HEK293 (cell line): ENCODE measurements around the gene TSC22D3.
"Not testable (repeated sequence)": the region's sequence is repeated elsewhere in the genome, so short reads cannot be mapped to it uniquely, and the experiment has no call there.

Experiments used
- CTCF ChIA-PET: fragments of 350-600 bp; formaldehyde crosslinking; extraction: SDS; loops from one replicate; lab custom pipeline; 2021; ENCODE audit warnings: antibody characterized with exemption; lab: Yijun Ruan, JAX
- POLR2A ChIA-PET: fragments of 300-600 bp; formaldehyde crosslinking; extraction: SDS; loops from one replicate; lab custom pipeline; 2020; ENCODE audit warnings: antibody characterized with exemption, inconsistent platforms; lab: Yijun Ruan, JAX
- H3K27ac ChIP-seq: fragments of 200-500 bp; sonication (Bioruptor generic); 2 replicates; pipeline ENCODE4 v1.5.1; 2014; ENCODE audit warnings: low read depth, low read length, control low read depth, inconsistent platforms; ENCODE audit errors: extremely low read depth
- H3K36me3 ChIP-seq, 2 experiments: fragments of 200-500 bp in 1 of 2; sonication (Bioruptor generic) in 1 of 2; 1 replicate in 1 of 2; 2 replicates in 1 of 2; pipeline ENCODE4 v1.5.1; 2014 to 2017; ENCODE audit warnings: inconsistent platforms in 2 of 2, low read length in 2 of 2; ENCODE audit not compliant: control insufficient read depth in 2 of 2, insufficient read depth in 1 of 2
- H3K4me1 ChIP-seq: fragments of 200-500 bp; sonication (Bioruptor generic); 2 replicates; pipeline ENCODE4 v1.5.1; 2014; ENCODE audit warnings: mild to moderate bottlenecking, low read length, inconsistent platforms; ENCODE audit not compliant: control insufficient read depth, insufficient read depth
- H3K4me3 ChIP-seq: 2 replicates; pipeline ENCODE4 v1.5.1; 2011; ENCODE audit warnings: low read depth, mild to moderate bottlenecking, control low read depth, low read length, moderate library complexity
- H3K9me3 ChIP-seq: fragments of 200-500 bp; sonication (Bioruptor generic); 2 replicates; pipeline ENCODE4 v1.5.1; 2014; ENCODE audit warnings: low read depth, low read length, inconsistent platforms; ENCODE audit not compliant: control insufficient read depth, insufficient read depth
- EGR2 ChIP-seq: fragments of 450-650 bp; formaldehyde crosslinking; IDR thresholded peaks from 2 replicates; pipeline ENCODE4 v1.5.1; 2016; ENCODE audit warnings: low read depth, missing biosample characterization, missing genetic modification characterization
- GFI1B ChIP-seq: fragments of 450-650 bp; formaldehyde crosslinking; IDR thresholded peaks from 2 replicates; pipeline ENCODE4 v1.5.1; 2016; ENCODE audit warnings: missing biosample characterization, missing genetic modification characterization
- ZBTB1 ChIP-seq: fragments of 450-650 bp; formaldehyde crosslinking; IDR thresholded peaks from 2 replicates; pipeline ENCODE4 v1.5.1; 2016; ENCODE audit warnings: missing biosample characterization, missing genetic modification characterization
- ZNF155 ChIP-seq: fragments of 450-650 bp; formaldehyde crosslinking; IDR thresholded peaks from 2 replicates; pipeline ENCODE4 v1.5.1; 2016; ENCODE audit warnings: missing biosample characterization, missing genetic modification characterization
- ZNF2 ChIP-seq: fragments of 450-650 bp; formaldehyde crosslinking; IDR thresholded peaks from 2 replicates; pipeline ENCODE4 v1.5.1; 2016; ENCODE audit warnings: missing biosample characterization, missing genetic modification characterization
- ZNF335 ChIP-seq: fragments of 450-650 bp; formaldehyde crosslinking; conservative IDR thresholded peaks from 2 replicates; pipeline ENCODE4 v1.5.1; 2016; ENCODE audit warnings: missing biosample characterization, missing genetic modification characterization
- ZNF433 ChIP-seq: fragments of 450-650 bp; formaldehyde crosslinking; IDR thresholded peaks from 2 replicates; pipeline ENCODE4 v1.5.1; 2016; ENCODE audit warnings: missing biosample characterization, missing genetic modification characterization, low read depth
- ZNF560 ChIP-seq: fragments of 450-650 bp; formaldehyde crosslinking; IDR thresholded peaks from 2 replicates; pipeline ENCODE4 v1.5.1; 2017; ENCODE audit warnings: missing biosample characterization, missing genetic modification characterization, borderline replicate concordance
- ZNF561 ChIP-seq: fragments of 450-650 bp; IDR thresholded peaks from 2 replicates; pipeline ENCODE4 v1.5.1; 2018; ENCODE audit warnings: missing biosample characterization, missing genetic modification characterization, borderline replicate concordance
- ZNF664 ChIP-seq: fragments of 450-650 bp; formaldehyde crosslinking; IDR thresholded peaks from 2 replicates; pipeline ENCODE4 v1.5.1; 2016; ENCODE audit warnings: missing biosample characterization, missing genetic modification characterization
- ZNF707 ChIP-seq: fragments of 450-650 bp; formaldehyde crosslinking; IDR thresholded peaks from 2 replicates; pipeline ENCODE4 v1.5.1; 2016; ENCODE audit warnings: missing biosample characterization, missing genetic modification characterization
- TF ChIP-seq, protein P1 (sequence below): fragments of 450-650 bp; formaldehyde crosslinking; IDR thresholded peaks from 2 replicates; pipeline ENCODE4 v1.5.1; 2016; ENCODE audit warnings: missing biosample characterization, missing genetic modification characterization
- TF ChIP-seq, protein P2 (sequence below): fragments of 450-650 bp; formaldehyde crosslinking; IDR thresholded peaks from 2 replicates; pipeline ENCODE4 v1.5.1; 2016; ENCODE audit warnings: missing biosample characterization, missing genetic modification characterization
- TF ChIP-seq, protein P3 (sequence below): fragments of 450-650 bp; formaldehyde crosslinking; IDR thresholded peaks from 2 replicates; pipeline ENCODE4 v1.5.1; 2016; ENCODE audit warnings: missing biosample characterization, missing genetic modification characterization
- TF ChIP-seq, protein P4 (sequence below): fragments of 450-650 bp; formaldehyde crosslinking; IDR thresholded peaks from 2 replicates; pipeline ENCODE4 v1.5.1; 2016; ENCODE audit warnings: missing biosample characterization, missing genetic modification characterization
- TF ChIP-seq, protein P5 (sequence below): fragments of 450-650 bp; formaldehyde crosslinking; IDR thresholded peaks from 2 replicates; pipeline ENCODE4 v1.5.1; 2016; ENCODE audit warnings: missing biosample characterization, missing genetic modification characterization, borderline replicate concordance

TSC22D3 gene

DNA sequence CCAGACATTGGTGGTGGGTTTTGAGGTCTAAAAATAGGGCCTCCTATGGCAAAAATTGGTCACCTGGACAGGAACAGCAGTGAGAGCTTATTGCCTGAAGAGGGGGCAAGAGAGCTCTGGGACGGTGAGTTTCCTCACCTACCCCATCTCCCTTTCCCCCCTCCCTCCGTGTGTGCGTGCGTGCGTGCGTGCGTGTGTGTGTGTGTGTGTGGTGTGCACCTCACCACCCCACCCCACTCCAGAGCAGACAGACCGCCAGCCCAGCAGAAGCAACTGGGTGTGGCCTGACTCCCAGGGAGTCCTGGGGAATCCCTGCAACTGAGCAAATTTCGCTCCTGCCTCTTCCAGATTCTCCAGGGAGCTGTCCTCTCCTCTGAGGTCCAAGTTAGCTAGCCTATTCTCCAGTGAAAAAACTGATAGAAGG lies 102.6 kb downstream of the TSC22D3 start (continued):
- TF ChIP-seq, protein P1, sequence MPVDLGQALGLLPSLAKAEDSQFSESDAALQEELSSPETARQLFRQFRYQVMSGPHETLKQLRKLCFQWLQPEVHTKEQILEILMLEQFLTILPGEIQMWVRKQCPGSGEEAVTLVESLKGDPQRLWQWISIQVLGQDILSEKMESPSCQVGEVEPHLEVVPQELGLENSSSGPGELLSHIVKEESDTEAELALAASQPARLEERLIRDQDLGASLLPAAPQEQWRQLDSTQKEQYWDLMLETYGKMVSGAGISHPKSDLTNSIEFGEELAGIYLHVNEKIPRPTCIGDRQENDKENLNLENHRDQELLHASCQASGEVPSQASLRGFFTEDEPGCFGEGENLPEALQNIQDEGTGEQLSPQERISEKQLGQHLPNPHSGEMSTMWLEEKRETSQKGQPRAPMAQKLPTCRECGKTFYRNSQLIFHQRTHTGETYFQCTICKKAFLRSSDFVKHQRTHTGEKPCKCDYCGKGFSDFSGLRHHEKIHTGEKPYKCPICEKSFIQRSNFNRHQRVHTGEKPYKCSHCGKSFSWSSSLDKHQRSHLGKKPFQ = peak; percentile 93
- TF ChIP-seq GFI1B (no peak), ZNF561 (tag by site-specific recombination) (peak; percentile 41; the same call in 1 of the 2 replicates), ZNF433 (tag by site-specific recombination) (no peak), ZNF707 (tag by site-specific recombination) (no peak), ZNF560 (tag by site-specific recombination) (no peak), ZNF335 (tag by site-specific recombination) (0 out of 2 replicates have a peak, but pooled peaks have one; percentile 33), EGR2 (tag by site-specific recombination) (peak; percentile 45; the same call in 1 of the 2 replicates), ZNF2 (peak; percentile 38; the same call in 1 of the 2 replicates), ZBTB1 (peak; percentile 87), ZNF664 (tag by site-specific recombination) (no peak), ZNF155 (tag by site-specific recombination) (no peak)
- TF ChIP-seq, protein P2, sequence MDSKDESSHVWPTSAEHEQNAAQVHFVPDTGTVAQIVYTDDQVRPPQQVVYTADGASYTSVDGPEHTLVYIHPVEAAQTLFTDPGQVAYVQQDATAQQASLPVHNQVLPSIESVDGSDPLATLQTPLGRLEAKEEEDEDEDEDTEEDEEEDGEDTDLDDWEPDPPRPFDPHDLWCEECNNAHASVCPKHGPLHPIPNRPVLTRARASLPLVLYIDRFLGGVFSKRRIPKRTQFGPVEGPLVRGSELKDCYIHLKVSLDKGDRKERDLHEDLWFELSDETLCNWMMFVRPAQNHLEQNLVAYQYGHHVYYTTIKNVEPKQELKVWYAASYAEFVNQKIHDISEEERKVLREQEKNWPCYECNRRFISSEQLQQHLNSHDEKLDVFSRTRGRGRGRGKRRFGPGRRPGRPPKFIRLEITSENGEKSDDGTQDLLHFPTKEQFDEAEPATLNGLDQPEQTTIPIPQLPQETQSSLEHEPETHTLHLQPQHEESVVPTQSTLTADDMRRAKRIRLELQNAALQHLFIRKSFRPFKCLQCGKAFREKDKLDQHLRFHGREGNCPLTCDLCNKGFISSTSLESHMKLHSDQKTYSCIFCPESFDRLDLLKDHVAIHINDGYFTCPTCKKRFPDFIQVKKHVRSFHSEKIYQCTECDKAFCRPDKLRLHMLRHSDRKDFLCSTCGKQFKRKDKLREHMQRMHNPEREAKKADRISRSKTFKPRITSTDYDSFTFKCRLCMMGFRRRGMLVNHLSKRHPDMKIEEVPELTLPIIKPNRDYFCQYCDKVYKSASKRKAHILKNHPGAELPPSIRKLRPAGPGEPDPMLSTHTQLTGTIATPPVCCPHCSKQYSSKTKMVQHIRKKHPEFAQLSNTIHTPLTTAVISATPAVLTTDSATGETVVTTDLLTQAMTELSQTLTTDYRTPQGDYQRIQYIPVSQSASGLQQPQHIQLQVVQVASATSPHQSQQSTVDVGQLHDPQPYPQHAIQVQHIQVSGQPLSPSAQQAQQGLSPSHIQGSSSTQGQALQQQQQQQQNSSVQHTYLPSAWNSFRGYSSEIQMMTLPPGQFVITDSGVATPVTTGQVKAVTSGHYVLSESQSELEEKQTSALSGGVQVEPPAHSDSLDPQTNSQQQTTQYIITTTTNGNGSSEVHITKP (tag by site-specific recombination) = peak; percentile 62
- TF ChIP-seq, protein P3, sequence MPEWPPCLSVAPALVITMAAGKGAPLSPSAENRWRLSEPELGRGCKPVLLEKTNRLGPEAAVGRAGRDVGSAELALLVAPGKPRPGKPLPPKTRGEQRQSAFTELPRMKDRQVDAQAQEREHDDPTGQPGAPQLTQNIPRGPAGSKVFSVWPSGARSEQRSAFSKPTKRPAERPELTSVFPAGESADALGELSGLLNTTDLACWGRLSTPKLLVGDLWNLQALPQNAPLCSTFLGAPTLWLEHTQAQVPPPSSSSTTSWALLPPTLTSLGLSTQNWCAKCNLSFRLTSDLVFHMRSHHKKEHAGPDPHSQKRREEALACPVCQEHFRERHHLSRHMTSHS (tag by site-specific recombination) = no peak
- TF ChIP-seq, protein P4, sequence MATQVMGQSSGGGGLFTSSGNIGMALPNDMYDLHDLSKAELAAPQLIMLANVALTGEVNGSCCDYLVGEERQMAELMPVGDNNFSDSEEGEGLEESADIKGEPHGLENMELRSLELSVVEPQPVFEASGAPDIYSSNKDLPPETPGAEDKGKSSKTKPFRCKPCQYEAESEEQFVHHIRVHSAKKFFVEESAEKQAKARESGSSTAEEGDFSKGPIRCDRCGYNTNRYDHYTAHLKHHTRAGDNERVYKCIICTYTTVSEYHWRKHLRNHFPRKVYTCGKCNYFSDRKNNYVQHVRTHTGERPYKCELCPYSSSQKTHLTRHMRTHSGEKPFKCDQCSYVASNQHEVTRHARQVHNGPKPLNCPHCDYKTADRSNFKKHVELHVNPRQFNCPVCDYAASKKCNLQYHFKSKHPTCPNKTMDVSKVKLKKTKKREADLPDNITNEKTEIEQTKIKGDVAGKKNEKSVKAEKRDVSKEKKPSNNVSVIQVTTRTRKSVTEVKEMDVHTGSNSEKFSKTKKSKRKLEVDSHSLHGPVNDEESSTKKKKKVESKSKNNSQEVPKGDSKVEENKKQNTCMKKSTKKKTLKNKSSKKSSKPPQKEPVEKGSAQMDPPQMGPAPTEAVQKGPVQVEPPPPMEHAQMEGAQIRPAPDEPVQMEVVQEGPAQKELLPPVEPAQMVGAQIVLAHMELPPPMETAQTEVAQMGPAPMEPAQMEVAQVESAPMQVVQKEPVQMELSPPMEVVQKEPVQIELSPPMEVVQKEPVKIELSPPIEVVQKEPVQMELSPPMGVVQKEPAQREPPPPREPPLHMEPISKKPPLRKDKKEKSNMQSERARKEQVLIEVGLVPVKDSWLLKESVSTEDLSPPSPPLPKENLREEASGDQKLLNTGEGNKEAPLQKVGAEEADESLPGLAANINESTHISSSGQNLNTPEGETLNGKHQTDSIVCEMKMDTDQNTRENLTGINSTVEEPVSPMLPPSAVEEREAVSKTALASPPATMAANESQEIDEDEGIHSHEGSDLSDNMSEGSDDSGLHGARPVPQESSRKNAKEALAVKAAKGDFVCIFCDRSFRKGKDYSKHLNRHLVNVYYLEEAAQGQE (tag by site-specific recombination) = peak; percentile 52
- TF ChIP-seq, protein P5, sequence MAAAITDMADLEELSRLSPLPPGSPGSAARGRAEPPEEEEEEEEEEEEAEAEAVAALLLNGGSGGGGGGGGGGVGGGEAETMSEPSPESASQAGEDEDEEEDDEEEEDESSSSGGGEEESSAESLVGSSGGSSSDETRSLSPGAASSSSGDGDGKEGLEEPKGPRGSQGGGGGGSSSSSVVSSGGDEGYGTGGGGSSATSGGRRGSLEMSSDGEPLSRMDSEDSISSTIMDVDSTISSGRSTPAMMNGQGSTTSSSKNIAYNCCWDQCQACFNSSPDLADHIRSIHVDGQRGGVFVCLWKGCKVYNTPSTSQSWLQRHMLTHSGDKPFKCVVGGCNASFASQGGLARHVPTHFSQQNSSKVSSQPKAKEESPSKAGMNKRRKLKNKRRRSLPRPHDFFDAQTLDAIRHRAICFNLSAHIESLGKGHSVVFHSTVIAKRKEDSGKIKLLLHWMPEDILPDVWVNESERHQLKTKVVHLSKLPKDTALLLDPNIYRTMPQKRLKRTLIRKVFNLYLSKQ (tag by site-specific recombination) = no peak

DNA sequence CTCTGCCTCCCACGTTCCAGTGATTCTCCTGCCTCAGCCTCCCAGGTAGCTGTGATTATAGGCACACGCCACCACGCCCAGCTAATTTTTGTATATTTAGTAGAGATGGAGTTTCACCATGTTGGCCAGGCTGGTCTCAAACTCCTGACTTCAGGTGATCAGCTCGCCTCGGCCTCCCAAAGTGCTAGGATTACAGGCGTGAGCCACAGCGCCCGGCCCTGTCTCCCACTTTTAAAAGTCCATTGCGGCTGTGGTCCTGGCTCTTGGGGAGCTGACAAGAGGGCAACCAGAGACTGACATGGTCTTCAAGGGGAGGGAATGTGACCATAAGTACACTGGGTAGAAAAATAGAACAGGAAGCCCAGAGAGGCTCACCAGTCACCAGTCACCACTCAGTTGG lies 104.3 kb downstream of the TSC22D3 start:
- CTCF ChIA-PET = interaction anchor here (1.4 to 8.5 kb wide), 4 partner anchors 12 to 105 kb away, joined by 5 to 161 read pairs (median 10); partner anchors contain the start of genes NCBP2L and TSC22D3
- H3K27ac ChIP-seq = not testable (repeated sequence)

More for the DNA sequence above, 104.3 kb downstream of the TSC22D3 start:
- not testable (repeated sequence) for H3K9me3 ChIP-seq, H3K4me3 ChIP-seq, H3K36me3 ChIP-seq
- POLR2A ChIA-PET = interaction anchor here (4.9 kb wide), 1 partner anchor 45 kb away, joined by 31 read pairs; no protein-coding TSS in a partner anchor
- peaks cover 19% of the 10 kb centered on the region for H3K4me1 ChIP-seq
